DMS 273 treated with DMSO at 0.1 percent for 48 hours (cell line): ENCODE data around the gene PDXK.

Experiments
- DNase-seq: peaks from one replicate; lab custom pipeline; 2025; lab: John Stamatoyannopoulos, UW

The PDXK gene

DNA sequence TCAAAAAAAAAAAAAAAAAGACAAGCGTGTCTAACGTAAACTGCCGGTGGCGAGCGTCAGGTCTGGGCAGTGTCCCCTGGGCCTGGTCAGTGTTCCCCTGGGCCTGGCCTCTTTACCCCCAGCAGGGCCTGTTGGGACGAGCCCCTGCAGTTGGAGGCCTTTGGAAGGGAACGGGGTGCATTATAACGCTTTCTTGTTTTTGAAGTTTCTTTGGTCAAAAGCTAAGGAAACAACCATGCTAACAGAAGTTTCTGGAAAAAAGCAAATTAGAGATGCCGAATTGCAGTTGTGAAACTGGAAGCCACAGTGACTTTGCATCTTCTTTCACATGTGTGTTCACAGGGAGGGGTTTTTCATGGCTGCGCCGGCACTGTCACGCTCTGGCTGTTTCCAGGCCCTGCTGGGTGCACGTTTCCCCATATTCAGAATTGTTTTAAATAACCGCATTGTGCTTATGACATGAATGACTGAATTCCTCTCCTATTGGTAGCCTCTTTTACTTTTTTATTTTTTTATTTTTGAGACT is 86.4 kb downstream of the PDXK start:
- no peak for DNase-seq

- no peak for DNase-seq
Measured at GRCh38 chr21:43806017-43806710, 87.2 kb downstream of the PDXK start.

GRCh38 chr21:43808367-43808766 is 89.4 kb downstream of the PDXK start:
- DNase-seq, result no peak

GRCh38 chr21:43808832-43809251 is 89.9 kb downstream of the PDXK start:
- no peak for DNase-seq

DNA sequence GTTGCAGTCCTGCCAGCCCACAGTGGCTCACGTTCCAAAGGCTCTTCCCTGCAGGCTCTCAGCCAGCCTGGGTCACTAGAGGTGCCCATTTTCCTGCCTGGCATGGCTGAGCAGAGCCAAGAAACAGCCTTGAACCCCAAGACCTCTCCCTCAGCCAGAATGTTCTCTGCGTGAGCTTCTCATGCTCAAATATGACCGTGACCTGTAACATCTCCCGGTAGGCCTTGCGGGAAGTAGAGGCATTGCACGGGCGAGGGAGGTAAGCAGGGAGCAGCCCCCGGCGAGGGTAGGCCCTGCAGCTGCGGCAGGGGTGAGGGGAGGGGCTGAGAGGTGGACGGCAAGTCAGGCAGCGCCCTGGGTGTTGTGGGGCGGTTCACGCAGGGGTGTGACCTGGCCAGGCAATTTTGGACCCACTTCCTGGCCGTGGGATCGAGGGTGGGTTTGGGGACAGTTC is 90.4 kb downstream of the PDXK start:
- DNase-seq, result no peak

- peak; percentile 8 for DNase-seq
Measured at GRCh38 chr21:43809853-43810504, 91.0 kb downstream of the PDXK start.

DNA sequence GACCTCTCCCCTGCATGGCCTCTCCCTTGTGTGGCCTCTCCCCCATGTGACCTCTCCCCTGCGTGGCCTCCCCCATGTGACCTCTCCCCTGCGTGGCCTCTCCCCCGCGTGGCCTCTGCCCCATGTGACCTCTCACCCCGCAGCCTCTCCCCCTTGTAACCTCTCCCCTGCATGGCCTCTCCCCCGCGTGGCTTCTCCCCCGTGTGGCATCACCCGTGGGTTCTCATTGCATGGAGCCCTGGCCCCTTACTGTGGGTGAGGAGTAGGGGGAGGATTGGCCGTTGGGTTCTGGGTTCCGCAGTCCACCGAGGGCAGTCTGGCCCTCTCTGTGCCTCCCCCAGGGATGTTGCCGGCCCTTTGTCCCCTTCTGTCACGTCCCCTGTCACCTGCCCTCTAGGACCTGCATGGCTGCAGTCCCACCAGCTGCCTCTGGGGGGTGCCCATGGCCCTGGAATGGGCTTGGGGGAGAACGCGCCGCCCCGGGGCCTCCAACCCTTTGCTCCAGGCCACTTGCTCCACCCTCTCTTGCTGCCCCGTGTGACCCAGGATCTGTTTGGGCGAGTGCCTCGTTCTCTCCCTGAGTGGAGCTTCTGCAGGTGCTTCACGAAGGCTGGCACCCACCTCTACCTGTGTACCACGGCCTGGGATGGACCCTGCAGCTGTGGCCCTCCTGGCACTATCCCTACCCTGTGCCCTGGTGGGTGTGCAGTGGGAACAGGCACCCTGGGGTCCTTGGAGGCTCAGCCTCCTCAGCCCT is 91.8 kb downstream of the PDXK start:
- DNase-seq, result peak; percentile 36

DNA sequence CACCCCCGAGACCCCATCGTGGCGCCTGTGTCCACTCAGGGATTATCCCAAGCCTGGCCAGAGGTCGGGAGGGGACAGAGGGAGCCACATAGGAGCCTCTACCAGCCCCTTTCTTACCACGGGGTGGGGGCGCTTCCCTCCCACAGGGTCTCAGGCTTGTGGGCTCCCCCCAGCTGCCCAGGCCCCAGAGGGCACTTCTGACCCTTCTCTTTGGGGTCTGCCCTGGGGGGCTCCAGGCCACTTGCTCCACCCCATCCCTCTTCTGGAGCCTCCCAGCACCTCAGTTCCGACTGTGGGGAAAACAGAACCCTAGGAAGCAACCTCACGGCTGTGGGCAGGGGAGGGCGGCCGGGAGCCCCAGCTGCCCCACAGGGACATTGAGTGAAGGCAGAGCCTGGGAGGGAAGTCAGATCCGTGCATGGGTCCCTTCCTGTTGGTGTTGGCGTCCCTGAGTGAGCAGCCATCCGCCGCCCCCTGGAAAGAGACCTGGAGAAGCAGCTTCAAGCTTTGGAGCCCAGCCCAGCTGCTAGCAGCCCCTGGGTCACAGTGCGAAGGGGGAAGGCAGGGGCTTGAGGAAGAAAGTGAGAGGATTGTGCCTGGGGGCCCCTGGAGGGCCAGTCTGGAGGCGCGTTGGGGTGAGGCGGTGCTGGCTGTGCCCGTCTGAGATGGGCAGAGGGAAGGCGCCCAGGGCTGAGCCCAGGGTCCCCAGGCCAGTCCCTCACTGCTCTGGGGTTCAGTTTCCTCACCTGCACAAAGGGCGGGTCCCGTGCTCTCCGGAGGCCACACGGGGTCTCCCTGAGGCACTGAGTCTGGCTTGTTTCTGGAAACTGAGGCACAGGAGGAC is 92.6 kb downstream of the PDXK start:
- no peak for DNase-seq
